Measurements from ENCODE around the gene SPAG17.

SPAG17 gene

DNA sequence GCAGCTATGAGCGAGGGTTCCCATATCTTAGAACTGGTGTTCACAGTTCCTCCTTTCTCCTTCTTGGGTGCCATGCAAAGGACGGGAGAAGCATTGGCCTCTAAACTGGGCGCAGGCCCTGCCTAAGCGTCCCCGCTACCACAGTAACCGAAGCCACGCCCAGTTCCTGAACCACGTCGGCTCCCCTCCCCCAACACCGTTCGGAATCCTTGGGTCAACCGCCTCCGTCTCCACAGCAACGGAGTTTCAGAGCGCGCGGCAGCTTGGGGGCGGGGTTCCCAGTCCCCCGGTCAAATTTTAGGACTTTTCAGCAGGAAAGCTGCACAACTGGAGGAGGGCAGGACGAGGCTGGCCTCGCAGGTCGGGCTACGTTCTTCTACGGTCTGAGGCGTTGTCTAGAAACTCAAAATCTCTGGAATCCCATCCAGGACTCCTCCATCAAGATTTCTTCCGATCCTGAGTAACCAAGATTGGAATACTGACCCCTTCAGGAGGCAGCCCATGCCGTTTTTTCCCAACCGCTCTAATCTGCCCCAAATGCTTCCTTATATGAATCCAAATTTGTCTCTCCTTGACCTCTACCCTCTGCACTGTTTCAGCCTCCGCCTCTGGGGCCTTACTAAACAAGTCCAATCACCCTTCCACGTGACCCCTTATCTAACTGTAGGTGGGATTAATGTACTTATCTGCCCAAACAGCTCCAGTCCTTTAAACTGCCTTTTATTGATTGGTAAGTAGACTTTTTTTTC is at the start of gene SPAG17:
TSS of gene SPAG17 (minus strand) at position 145 of the 749 bp plus-strand sequence. CDS start at position 74, 71 bp downstream.
- no peak for DNase-seq (ENCODE audit: low read depth, low spot score)

DNA sequence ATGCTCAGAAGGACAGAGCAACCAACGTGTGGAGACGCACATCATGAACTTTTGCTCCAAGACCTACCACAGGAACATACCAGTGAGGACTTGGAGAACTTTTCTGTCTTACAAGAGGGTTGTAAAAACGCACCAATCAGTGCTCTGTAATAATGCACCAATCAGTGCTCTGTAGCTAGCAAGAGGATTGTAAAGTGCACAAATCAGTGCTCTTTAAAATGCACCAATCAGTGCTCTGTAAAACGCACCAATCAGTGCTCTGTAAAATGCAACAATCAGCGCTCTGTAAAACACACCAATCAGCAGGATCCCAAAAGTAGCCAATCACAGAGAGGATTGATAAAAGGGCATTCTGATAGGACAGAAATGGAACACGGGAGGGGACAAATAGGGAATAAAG is 40.4 kb upstream of the SPAG17 start:
- DNase-seq (ENCODE audit: low read depth, low spot score), result no peak

- no peak for DNase-seq (ENCODE audit: low read depth, low spot score)
These were observed 38.4 kb upstream of the SPAG17 start for GRCh38 chr1:118223426-118223825.

- no peak for DNase-seq (ENCODE audit: low read depth, low spot score)
These were observed 34.4 kb upstream of the SPAG17 start for GRCh38 chr1:118219438-118219837.

DNA sequence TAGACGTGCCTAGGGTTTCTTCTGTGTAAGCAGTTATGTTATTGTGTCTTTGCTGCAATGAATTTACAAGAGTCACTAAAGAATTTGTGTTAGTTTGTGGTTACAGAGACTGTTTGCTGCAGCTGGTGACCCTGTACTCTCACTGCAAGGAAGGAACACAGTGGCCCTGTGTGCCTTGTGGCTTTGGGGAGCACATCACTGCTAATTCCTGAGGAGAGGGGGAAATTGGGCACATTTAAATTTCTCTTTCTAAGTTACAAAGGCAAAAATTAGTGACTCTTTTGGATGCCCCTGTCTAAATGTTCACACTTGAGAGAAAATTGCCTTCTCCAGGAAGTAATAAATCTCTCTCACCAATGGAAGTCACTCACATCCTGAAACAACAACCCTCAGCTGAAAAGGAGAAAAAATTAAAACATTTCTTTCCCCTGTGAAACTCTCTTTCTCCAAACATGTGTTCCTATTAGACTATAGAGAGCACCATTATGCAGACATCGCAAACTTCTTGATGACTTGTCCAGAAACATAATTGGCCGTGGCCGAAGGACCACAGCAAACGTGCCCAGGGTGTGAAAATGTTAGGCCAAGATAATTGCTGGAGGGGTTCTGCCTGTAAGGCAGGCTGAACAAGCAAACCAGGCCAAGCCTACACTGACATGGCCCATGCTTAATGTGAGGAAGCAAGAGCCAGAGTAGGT is 32.3 kb upstream of the SPAG17 start:
- no peak for DNase-seq (ENCODE audit: low read depth, low spot score)

DNA sequence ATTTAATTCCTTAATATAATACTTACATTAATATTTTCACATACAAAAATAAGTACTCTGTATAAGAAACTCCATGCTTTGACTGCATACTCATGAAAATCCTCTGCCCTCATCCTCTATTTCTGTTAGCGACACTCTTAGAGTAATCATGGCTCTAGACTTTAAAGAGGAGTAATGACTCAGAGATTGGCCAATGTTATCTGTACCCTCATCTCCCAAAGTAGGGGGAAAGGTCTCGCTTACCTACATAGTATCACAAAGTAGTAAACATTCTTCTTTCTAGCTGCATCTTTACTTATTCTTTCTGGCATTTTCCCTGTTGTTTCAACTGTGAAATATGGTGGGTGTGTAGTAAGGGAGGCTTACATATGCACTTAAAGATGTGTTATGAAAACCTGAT is 29.8 kb upstream of the SPAG17 start:
- no peak for DNase-seq (ENCODE audit: low read depth, low spot score)

- no peak for DNase-seq (ENCODE audit: low read depth, low spot score)
These were observed 25.7 kb upstream of the SPAG17 start for GRCh38 chr1:118210723-118211110.

GRCh38 chr1:118210051-118210722 is 25.2 kb upstream of the SPAG17 start:
- no peak for DNase-seq (ENCODE audit: low read depth, low spot score)

- no peak for DNase-seq (ENCODE audit: low read depth, low spot score)
These were observed 24.6 kb upstream of the SPAG17 start for GRCh38 chr1:118209648-118210047.

GRCh38 chr1:118206966-118207365 is 21.9 kb upstream of the SPAG17 start:
- no peak for DNase-seq (ENCODE audit: low read depth, low spot score)

DNA sequence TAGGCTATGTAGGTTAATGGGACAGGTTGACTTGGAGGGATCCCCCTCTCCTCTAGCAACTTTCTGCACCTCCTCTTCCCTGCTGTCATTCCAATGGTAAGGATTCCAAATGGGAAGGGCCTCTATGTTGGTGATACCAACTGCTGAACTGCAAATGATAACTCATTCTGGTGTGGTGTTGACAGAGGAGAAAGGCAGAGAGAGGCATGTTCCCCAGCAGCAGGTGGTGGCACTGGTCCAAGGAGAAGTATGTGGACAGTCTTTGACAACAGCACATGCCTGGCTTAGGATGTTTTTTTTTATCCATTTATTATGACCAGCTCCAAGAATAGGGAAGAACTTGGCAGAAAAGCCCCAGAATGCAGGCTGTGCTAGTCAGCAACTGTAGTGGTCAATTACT is 19.6 kb upstream of the SPAG17 start:
- no peak for DNase-seq (ENCODE audit: low read depth, low spot score)

- DNase-seq (ENCODE audit: low read depth, low spot score), result no peak
These were observed 19.1 kb upstream of the SPAG17 start for GRCh38 chr1:118204105-118204504.

DNA sequence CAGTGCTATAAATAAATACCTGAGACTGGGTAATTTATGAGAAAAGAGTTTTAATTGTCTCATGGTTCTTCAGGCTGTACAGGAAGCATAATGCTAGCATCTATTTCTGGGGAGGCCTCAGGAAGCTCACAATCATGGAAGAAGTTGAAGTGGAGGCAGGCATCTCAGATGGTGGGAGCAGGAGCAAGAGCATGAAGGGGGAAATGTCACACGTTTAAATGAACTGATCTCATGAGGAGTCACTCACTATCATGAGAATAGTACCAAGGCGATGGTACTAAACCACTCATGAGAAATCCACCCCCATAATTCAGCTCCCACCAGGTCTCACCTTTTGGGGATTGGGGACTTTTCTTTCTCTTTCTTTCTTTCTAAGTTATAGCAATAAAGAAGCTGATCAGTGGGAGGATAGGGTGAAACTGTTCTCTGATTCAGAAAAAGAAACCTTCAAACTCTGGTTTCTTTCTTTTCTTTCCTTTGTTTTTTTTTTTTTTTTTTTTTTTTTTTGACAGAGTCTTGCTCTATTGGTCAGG is 17.1 kb upstream of the SPAG17 start:
- DNase-seq (ENCODE audit: low read depth, low spot score), result no peak

- DNase-seq (ENCODE audit: low read depth, low spot score), result no peak
These were observed 16.5 kb upstream of the SPAG17 start for GRCh38 chr1:118201524-118201923.

DNA sequence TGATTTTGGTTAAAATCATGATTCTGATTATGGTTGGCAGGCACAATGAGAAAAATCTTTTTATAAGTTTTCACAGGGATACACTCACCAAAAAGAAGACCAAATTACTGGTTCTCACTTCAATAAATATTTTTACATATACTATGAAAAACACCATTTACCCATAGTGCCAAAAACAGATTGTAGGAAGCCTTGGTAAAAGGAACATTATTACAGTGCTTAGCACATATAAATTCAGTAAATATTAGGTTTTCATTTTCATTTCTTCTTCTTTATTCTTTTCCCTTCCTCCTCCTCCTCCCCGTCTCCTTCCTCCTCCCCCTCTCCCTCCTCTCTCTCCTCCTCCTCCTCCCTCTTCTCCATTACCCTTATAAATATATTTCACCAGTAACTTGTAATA is 15.8 kb upstream of the SPAG17 start:
- DNase-seq (ENCODE audit: low read depth, low spot score), result no peak

- DNase-seq (ENCODE audit: low read depth, low spot score), result no peak
These were observed 5.5 kb upstream of the SPAG17 start for GRCh38 chr1:118190561-118190960.

DNA sequence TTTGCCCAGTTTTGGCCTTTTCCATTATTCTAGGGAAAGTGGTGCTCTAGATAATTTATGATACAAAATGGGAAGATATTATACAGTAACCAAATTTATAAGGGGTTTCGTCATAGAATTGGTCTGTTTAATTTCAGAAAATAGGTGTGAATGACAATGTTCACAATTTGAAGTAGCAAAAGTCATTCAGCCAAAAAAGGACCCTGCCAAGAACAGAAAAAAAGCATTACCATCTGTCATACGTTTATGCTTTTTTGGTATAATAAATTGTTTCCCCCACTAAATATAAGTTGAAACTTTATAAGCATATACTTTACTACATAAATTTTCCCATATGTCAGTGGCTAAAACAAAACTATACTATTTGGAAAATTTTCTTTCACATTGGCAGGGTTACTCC is 4.5 kb upstream of the SPAG17 start:
- DNase-seq (ENCODE audit: low read depth, low spot score), result no peak

- DNase-seq (ENCODE audit: low read depth, low spot score), result no peak
These were observed 3.4 kb upstream of the SPAG17 start for GRCh38 chr1:118188411-118188810.

GRCh38 chr1:118186026-118186425 is 998 bp upstream of the SPAG17 start:
- no peak for DNase-seq (ENCODE audit: low read depth, low spot score)

DNA sequence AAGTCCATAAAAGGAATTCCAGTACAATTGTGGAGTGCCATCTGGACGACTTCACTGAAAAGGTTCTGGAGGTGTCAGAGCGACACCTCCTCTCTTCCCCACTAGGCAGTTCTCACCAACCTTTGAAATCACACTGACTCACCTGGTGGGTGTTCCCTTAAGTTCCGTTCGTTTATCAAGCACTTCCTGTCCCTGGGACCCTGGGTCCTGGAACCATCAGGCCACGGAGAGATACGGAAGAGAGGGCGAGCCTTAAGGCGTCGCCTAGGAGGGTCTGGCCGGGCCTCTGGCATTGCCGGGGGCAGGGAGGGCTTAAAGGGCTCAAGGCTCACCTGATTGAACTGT is 317 bp downstream of the SPAG17 start:
- no peak for DNase-seq (ENCODE audit: low read depth, low spot score)

DNA sequence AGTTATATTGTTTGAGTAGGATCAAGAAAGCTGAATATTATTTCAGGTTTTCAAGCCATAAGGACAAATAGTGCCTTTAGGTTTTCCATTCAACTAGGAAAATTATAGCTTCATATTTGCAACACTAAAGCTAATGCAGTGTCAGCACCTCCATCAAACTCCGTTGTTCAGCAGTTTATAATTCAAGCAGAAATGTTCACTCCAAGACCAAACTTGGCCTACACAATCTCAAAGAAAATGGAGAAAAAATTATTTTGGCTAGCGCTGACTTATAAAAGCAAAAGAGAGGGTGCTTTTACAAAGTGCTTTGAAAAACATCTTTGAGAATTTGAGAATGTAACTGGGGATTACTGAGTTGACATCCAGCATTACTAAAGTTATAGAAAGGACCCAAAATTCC is 1.4 kb downstream of the SPAG17 start:
- DNase-seq (ENCODE audit: low read depth, low spot score), result no peak

DNA sequence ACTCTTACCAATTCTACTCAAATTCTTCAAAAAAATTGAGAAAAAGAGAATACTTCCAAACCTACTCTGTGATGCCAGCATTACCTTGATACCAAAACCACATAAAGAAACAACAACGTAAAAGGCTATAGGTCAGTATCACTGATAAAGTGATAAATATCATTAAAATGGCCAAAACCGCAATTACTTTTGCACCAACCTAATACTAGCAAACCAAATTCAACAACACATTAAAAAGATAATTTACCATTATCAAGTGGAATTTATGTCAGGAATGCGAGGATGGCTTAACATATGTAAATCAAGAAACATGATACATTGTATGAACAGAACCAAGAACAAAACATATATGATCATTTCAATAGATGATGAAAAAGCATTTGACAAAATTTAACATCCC is 7.0 kb downstream of the SPAG17 start:
- no peak for DNase-seq (ENCODE audit: low read depth, low spot score)

- no peak for DNase-seq (ENCODE audit: low read depth, low spot score)
These were observed 16.0 kb downstream of the SPAG17 start for GRCh38 chr1:118169016-118169415.
